Islet precursor cell (in vitro differentiated cells): ENCODE measurements around the gene MACIR.
A peak's percentile ranks its signal among the peaks of the same experiment; 100 is the strongest.
"Not testable (repeated sequence)": the region's sequence is repeated elsewhere in the genome, so short reads cannot be mapped to it uniquely, and the experiment has no call there.

Source experiments
- DNase-seq: peaks from one replicate; pipeline ENCODE4 v3.0.0-alpha.2; 2018

Gene MACIR, protein sequence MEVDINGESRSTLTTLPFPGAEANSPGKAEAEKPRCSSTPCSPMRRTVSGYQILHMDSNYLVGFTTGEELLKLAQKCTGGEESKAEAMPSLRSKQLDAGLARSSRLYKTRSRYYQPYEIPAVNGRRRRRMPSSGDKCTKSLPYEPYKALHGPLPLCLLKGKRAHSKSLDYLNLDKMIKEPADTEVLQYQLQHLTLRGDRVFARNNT

DNA sequence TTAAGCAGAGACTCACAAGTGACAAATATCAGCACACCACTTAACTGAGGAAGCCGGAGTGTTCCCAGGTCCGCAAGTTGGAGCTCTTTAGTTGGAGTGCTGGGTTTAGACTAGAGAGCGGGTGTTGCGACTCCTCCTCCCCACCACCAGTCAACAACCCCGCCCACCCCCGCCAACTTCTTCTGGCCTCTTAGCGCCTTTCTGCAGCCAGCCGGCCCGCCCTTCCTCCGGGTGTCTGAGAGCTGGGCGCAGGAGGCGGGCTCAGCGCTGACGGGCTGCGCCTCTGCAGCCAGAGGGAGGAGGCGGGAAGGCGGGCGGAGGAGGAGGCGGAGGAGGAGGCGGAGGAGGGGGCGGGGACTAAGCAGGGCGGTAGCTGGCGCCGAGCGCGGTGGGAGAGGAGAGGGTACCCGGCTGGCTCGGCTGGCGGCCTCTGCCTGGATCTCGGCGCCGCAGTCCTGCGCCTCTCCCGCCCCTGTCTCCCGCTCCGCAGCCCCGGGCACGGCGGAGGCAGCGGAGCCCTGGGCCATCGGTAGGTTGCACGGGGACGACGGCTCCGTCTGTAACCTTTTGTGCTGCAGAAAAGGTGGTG, at the start of gene MACIR:
Gene MACIR (plus strand): TSS at position 396 of the 589 bp plus-strand sequence. CDS start 17,157 bp downstream, outside the sequence.
- peak; percentile 100 for DNase-seq

DNA sequence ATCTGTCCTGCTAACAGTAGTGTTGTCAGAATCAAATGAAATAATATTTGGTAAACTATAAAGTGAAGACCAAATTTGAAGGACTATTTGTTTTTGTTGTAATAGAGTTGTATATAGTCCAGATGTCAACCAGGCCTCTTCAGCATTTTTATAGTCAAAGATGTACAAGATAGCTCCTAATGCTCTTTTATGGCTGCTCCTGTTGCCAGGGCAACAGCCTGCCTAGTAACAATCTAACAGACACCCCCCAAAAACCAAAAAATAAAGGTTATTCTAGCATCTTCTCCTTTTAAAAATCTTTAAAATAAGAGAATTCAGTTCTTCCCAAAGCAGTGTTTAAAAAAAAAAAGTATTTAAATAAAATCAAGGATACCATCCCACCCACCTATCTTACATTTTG, 49.5 kb upstream of the MACIR start:
- no peak for DNase-seq

DNA sequence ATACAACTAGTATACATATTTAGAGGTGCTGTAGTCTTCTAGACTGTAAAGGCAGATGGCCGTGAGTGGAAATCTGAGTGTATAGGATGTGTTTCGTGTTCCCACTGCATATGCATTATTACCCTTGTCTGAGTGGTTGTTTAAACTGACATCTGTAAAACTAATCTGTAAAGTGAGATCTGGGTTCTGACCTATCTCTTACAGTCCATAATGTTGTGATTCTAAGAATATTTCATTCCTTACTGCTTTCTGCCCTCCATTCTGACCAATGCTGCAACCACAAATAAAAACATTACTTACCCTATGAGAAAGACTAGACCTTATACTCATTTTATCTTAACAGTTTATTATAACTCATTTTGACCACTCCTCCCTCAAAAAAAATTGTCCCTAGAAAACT, 47.6 kb upstream of the MACIR start:
- no peak for DNase-seq

DNA sequence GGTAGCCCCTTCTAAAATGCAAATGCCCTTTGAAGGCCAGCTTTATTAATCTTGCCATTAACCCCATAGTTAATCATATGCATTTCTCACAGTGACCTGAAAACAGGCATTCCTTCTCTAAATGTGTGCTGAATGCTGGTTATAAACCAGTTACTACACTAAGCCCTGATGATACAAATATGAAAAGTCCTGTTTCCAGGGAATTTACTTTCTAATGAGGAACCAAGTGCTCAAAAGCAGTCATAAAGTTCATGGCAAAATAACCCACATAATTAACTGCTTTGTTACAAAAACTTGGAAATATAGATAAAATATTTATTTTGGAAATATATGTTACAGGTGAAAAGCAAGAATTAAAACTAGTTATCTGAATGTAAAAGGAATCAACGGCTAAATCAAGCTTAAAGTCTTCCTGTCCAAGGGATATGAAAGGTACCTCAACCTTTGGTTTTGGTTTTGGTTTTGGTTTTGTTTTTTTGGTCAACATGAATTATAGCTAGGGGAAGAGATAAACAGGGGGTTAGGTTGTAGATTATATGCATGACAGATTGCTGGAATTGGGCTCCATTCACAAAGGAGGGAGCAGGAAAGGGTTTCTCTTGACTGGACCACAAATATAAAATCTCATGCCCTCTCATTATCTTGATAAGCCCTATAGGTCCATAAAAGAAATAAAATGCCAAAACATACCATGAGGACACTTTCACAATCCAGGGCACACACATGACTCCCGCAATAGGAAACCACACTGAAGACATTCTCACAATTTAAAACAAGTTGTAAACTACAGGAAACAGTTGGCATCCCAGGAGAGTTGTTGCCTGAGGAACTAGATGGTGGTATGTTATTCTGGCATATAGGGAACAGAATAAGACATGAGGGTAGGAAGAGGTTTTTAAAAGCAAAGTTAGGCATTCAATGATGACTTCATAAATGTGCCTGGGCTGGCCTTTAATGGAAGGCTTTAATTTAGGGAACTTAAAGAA, 46.7 kb upstream of the MACIR start:
- DNase-seq, result no peak

DNA sequence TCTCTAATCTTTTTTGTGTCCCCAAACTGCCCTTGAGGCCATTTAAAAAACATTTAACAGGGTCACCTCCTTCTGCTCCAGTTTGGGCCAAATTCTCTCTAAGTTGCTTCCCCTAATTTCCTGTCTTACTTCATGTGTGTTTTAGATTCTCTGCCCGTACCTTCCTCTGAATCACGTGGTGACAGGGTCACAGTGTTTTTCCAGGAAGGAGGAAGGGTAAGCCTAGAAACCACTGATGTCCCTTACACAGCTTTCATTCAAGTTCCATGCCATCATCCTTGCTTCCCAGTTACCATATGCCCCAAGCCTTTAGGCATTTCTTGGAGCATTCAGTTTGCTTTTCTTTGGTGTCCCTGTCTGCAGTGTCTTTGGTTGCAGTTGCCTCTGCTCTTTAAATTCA, 42.4 kb upstream of the MACIR start:
- no peak for DNase-seq

DNA sequence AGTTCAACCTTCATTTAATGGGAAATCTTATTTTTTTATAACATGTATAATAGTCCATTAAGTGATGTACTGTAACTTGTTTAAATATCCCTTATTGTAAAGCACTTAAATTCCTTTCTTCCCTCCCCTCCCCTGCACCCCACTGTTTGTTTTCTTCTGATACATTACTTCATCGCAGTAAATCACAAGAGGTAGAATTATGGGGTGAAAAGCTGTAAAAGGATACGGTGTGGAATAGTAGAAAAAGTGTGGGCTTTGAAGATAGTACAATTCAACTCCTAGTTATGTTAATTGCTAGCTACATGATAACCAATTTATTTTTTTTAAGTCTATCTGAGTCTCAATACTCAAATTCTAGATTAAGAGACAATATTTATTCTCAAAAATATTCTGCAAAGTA, 41.9 kb upstream of the MACIR start:
- no peak for DNase-seq

DNA sequence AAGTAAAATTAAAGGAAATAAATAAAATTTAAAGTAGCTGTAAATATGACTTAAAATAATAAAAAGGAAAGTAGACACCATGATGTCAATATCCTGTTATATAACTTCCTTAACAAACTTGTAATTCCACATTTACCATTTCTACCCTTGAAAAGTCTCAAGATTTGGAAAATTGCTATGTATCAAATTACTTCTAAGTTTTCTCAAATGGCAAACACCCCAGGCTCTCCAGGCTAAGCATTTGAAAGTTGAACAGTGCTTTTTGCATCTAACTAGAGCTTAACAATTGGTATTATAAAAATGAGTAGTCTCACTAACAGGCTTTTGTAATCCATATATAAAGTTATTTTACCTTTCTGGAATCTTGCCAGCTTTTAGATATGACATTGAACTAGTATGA, 41.5 kb upstream of the MACIR start:
- DNase-seq, result no peak

DNA sequence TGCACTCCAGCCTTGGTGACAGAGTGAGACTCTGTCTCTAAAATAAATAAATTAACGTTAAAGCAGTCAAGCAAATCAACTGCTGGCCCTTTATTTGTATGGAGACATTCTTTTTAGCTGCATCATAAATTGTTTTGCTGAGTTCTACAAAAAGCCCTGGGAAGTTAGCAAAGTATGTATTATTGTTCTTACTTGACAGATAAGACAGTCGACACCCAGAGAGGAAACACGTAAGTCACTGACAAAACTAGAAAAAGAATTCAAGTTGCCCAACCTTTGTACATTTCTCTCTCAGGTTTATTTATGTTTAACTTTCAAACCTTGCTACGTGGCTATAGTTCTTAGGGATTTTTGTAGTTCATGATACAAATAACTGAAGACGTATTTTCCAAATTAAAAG, 40.4 kb upstream of the MACIR start:
- no peak for DNase-seq

DNA sequence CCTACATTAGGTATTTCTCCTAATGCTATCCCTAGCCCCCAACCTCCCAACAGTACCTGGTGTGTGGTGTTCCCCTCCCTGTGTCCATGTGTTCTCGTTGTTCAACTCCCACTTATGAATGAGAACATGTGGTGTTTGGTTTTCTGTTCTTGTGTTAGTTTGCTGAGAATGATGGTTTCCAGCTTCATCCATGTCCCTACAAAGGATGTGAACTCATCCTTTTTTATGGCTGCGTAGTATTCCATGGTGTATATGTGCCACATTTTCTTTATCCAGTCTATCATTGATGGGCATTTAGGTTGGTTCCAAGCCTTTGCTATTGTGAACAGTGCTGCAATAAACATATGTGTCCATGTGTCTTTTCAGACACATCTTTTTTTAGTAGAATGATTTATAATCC, 39.5 kb upstream of the MACIR start:
- not testable (repeated sequence) for DNase-seq

DNA sequence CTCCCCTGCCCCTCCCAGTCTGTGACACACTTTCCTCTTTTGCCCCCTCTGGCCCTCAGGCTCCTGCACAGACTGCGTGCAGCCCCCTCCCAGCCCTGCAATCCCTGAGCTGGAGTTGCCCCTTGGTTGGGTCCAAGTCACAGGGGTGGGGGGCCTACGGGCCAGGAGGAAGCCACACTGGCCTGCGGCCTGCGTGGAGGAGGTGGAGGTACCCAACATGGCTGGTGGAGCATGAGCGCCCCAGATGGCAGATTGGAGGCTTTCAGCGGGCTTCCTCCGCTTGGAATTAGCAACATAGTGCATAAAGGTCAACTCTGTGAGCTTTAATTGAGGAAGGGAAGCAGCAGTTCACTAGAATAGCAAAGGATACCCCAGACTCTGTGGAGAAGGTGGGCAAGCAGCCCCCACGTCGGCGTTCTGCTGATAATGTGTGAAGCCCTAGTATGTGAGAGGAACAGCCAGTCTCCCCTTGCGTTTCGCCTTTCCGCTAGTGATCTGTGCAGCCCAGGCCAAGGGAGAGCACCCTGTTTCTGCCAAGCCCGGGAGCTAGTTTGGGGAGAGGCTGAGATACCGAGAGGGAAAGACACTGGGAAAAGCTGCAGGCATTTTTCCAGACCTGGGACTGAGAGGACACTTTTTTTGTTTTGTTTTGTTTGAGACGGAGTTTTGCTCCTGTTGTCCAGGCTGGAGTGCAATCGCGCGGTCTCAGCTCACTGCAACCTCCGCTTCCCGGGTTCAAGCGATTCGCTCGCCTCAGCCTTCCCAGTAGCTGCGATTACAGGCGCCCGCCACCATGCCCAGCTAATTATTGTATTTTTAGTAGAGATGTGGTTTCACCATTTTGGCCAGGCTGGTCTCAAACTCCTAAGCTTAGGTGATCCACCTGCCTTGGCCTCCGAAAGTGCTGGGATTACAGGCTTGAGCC, 35.3 kb upstream of the MACIR start:
- DNase-seq, result no peak

DNA sequence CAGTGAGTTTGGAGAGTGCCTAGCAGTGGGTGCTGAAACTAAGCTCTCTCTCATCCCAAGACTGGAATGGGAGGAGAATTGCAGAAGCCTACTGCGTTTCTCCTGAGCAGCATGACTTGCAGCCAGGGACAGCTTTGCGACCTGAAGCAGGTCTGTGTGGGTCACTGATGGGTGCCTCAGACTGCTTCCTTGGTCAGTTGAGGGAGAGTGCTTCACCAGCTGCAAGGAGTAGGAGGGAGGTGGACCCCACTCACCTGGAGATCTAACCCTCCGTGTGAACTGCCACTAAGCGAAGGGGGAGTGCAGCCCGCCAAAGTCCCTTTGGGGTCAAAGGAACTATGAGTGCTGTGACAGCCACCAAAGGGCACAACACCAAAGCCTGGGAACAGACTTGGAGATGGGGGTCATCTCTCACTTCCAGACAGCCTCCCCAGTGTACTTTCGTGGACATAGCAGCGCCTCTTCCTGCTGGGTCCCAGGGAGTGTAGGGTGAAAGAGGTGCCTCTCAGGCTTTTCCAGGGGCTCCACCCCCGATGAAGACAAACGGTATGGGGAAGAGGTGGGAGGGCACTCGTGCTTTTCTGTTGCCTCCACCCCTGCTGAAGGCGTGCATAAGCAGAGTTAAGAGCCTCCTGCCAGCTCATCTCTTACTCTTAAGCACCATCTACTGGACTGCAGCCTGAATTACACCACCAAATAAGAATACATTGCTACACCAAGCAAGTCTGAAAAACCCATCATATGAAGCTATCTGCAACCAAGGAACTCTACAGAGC, 34.3 kb upstream of the MACIR start:
- DNase-seq, result peak; percentile 74

DNA sequence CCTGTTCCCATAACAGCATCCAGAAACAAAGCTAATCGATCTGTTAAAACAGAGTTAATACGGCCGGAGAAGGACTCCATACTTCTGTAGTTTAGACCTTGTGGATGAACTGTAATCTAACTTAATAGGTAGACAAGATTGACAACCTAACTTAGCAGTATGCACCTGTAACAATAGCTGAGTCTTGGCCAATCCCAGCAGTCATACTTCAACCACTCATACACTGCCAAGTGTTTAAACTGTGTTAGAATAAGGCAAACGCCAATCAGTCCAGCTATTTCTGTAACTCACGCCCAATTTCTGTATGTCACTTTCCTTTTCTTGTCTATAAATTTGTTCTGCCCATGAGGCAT, 33.7 kb upstream of the MACIR start:
- DNase-seq, result no peak

DNA sequence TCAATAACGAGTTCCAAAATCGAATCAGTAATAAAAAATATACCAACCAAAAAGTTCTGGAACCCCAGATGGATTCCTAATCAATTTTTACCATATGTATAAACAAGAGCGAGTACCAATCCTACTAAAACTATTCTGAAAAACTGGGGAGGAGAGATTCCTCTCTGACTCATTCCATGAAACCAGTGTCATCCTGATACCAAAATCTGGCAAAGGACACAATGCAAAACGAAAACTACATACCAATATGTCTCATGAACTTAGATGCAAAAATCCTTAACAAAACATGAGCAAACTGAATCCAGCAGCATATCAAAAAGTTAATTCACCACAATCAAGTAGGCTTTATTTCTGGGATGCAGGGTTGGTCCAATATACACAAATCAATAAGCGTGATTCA, 30.5 kb upstream of the MACIR start:
- DNase-seq, result no peak

DNA sequence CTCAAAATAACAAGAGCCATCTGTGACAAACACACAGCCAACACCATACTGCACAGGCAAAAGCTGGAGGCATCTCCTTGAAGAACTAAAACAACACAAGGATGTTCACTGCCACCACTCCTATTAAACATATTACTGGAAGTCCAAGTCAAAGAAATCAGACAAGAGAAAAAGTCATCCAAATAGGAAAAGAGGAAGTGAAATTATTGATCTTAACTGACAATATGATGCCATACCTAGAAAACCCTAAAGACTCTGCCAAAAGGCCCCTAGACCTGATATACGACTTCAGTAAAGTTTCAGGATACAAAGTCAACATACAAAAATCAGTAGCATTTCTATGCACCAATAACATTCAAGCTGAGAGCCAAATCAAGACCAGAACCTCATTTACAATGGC, 30.0 kb upstream of the MACIR start:
- no peak for DNase-seq

DNA sequence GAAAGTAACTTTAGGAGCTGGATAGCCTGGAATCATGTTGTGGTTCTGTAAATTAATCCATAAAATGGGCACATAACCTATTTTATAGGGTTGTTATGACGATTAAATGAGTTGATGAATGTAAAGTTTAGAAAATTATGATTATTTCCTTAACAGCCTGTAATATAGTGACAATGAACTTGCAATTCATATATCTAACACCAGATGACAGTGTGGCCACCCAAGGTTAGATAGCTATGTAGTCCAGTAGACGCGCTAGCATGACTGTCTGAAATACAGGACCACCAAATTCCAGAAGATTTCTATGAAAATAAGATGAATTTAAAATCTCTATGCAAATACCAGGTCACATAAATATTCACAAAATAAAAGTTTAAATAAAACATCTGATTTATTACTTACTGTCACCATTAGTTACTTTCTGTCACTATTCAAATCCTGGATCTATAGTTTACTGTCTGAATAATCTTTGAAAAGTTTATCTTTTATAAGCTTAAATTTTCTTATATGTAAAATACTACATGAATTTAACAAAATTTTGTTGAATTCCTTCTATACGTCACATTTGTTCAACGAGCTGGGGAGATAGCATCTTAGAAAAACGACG, 26.1 kb upstream of the MACIR start:
- no peak for DNase-seq

DNA sequence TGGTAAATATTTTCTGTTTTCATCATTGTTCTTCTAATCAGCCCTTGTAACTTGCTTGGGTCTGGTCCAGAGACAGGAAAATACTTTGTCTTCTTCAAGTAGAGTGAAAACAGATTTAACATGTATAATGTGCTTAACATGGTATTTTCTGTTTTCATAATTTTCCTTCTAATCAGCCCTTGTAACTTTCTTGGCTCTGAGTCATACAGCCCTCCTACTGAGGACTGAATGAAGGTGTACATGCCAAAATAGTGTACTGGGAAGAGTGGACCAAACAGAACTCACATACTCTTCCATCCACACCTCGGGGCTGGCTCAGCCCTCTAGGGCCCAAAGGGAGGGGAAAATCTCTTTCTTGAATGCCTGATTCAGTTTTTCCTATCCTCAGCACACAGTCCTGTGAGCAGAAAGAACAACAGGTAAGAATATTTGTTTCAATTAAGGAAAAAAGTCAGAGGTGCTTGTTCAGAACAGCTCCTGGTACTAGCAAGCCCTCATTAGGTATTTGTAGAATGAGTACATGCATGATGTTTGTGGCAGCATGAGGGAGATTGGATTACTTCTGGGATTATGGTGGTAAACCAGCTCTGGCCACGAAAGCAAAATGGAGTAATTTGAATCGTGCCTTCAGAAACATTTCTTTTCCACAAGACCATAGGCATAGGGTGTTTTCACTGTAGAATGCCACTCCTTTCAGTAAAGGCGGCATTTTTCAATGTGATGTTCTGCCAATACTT, 24.2 kb upstream of the MACIR start:
- no peak for DNase-seq

DNA sequence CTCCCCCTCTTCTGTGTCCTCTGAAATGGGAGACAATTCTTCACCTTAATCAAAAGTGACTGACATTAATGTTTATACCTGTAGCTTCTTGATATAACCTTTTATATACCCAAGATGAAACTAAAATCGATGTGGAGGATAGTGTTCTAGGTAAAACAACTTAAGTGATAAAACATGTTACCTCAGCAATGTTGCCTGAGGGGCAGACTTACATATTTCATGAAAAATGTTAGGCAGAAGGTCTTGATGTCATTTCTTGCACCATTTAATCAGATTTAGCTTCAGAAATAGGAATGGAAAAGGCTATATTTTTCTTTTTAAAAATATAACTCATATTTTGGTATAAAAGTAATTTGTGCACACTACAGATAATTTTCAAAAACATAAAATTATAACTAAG, 22.7 kb upstream of the MACIR start:
- no peak for DNase-seq

DNA sequence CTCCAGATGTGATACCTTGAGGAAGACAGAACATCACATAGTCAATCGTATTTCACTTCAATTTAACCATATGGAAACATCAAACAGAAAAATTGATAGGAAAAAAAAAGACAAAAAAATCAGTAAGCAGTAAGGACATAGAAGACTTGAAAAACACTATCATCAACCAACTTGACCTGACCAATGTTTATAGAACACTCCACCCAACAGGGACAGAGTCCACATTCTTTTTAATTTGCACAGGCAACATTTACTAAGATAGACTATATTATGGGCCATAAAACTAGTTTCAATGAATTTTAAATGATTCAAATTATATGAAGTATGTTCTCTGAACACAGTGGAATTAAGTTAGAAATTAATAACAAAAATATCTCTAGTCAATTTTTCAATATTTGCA, 20.8 kb upstream of the MACIR start:
- no peak for DNase-seq

DNA sequence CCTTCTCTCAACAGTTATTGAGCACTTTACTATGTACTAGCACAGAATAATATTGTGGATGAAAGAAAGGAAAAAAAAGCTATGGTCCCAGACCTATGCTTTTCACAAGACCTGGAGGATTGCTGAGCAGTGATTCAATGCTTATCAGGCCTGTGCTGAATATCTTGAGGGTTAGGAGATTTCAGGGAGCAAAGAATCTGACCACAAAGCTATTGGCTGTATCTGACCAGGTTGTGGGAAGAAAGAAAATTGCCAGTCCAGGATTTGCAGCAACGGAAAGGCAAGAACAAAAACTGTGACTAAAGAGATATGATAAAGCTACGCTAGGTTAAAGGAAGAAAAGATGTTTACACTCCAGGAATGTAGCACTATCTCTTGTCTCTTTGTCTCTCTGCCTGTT, 14.9 kb upstream of the MACIR start:
- DNase-seq, result no peak

DNA sequence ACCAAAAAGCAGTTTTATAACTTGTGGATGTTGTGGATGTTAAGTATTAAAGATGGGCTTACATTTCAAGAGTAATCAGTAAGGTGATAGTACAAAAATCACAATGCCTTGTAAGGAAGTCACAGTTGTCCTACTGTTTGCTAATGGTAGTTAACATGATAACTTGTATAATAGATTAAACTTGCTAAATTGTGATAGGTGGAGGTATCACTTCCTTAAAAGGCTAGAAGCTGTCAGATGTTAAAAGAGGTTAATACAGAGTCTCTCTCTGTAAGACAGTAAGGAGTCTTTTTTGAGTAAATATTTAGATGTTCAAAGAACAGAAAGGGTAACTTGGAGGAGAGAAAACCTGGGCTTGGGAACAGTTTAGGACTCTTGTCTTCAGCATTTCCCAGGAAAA, 14.2 kb upstream of the MACIR start:
- DNase-seq, result no peak

DNA sequence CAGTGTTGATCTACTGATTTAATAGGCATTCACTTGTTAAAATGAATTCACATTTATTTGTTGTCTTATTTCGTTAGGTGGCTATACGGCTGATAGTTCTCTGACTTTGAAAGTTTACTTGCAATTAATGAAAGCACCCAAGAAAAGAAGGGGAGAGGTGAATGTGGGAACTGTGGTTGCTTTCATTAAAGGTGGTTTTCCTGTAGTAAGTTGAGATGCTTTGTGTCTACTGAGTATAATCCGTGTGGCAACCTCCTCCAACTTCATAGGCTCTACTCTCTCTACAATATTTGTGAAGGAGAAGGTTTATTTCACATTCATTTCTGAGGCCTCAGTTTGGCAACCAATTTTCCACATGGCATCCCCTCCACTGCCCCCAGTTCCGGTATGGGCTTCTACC, 12.8 kb upstream of the MACIR start:
- no peak for DNase-seq
